HFF-Myc (cell line): ENCODE data around the gene RBM19.

Experiments used
- DNase-seq: peaks from one replicate; pipeline ENCODE4 v3.0.0-alpha.2; 2011; ENCODE audit warnings: low read depth; ENCODE audit errors: extremely low read depth
- H3K4me3 ChIP-seq: replicated peaks from 2 replicates; pipeline ENCODE4 v1.5.1; 2011; ENCODE audit warnings: low read depth, mild to moderate bottlenecking, control low read depth, low read length
- CTCF ChIP-seq: IDR thresholded peaks from 2 replicates; pipeline ENCODE4 v1.5.1; 2012; ENCODE audit warnings: mild to moderate bottlenecking, low read depth, low read length, control low read depth; ENCODE audit errors: missing control alignments

The RBM19 gene

GRCh38 chr12:113803759-113804140 is 162.4 kb downstream of the RBM19 start:
- no peak overlapping the region for H3K4me3 ChIP-seq
- no peak for TF ChIP-seq CTCF
- DNase-seq = no peak

DNA sequence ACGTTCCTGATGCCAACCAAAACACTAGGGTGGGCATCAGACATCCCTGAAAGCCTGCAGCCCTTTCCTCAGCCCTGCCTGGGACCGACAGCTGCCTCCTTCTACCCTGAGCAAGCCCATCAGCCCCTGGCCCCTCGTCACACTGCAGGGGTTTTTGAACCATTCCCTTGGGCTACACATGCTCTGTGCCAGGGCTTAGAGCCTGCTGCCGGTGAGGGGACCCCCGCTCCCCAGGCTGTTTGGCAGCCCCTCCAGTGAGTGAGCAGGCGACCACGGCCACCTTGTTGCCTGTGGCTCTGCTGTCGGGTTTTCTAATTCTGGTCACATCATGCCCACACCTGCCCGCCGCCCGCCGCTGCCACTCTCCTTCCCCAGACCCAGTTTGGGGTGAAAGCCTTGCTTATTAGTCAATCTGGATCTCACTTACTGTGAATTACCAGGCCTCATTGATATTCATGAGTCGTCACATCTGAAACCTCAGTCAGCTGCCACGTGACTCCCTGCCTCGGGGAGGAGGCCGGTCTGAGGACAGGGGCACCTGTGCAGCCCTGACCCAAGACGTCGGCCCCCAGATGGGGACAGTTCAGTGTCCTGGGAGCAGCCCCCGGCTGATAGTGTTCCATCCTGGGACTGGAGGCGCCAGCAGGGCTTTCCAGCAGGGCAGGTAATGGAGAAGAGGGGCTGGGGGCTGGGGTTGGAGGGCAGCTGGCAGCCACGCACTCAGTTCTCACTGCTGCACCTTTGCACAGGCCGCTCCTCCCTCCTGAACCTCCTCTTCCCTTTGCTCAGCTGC is 163.0 kb downstream of the RBM19 start:
- no peak for TF ChIP-seq CTCF
- DNase-seq = no peak
- no peak overlapping the region for H3K4me3 ChIP-seq

DNA sequence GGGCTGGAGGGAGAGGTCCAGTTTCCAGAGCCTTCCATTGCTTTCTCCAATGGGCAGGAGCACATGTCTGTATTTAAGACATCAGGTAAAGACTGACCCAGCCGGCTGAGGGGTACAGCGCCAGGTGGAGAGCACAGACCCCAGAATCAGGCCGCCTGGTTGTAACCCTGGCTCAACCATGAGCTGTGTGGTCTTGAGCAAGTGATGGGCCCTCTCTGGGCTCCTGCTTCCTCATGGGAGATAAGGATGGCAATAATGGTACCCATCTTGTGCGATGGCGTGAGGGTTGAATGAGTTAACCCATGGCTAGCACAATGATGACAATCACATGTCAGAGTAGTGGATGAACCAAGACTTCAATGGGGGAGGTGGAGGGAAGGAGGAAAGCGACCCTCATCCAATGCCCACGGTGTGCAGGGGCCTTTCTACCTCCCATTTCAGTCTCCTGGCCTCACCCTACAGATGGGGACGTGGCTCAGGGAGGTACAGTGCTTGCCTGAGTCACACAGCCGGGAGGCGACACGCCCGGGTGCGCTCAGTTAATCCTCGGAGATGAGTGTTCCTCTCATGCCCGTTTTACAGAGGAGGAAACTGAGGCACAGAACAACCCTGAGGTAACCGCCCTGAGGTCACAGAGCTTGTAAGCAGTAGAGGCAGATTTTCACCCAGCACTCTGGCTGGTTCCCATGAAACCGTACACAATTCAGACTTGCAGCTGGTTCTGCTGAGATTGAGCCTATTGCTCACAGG is 163.9 kb downstream of the RBM19 start:
- DNase-seq = no peak
- H3K4me3 ChIP-seq = no peak overlapping the region
- no peak for TF ChIP-seq CTCF

GRCh38 chr12:113800201-113800600 is 165.9 kb downstream of the RBM19 start:
- no peak overlapping the region for H3K4me3 ChIP-seq
- no peak for TF ChIP-seq CTCF
- DNase-seq = no peak

DNA sequence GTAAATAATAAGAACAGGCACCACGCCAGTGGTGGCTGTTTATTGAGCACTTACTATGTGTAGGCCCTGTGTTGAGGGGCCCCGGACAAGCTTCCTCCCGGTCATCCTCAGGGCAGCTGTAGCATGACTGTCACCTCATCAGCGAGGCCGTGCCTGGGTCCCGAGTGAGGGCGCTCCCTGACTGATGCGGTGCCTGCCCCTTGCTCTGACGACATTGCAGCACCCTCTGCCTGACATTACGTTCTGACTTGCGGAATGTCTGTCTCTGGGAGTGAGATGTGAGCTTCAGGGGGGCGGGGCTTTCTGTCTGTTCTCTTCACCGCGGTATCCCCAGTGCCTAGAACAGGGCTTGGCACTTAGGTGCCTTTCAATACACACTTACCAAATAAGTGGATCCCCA is 167.6 kb downstream of the RBM19 start:
- TF ChIP-seq CTCF = no peak
- H3K4me3 ChIP-seq = no peak overlapping the region
- DNase-seq = no peak

GRCh38 chr12:113797535-113797868 is 168.6 kb downstream of the RBM19 start:
- no peak for TF ChIP-seq CTCF
- DNase-seq = no peak
- no peak overlapping the region for H3K4me3 ChIP-seq
